Chondrocyte (in vitro differentiated cells): ENCODE data around the gene TMEM141. TPM values are rescaled to one million over a fixed set of nuclear protein-coding genes. Genes with fewer than 3 reads are reported as not detected.

Source experiments
- DNase-seq: peaks from one replicate; pipeline ENCODE4 v3.0.0; 2021; ENCODE audit warnings: mixed read lengths, low spot score
- H3K27ac Mint-ChIP-seq: one replicate; pipeline ENCODE4 v1.8.0; 2021; ENCODE audit warnings: mild to moderate bottlenecking, moderate library complexity, mixed read lengths; ENCODE audit not compliant: unreplicated experiment
- H3K27me3 Mint-ChIP-seq: 2 replicates; pipeline ENCODE4 v1.8.0; 2021; ENCODE audit warnings: low read depth, mixed read lengths
- H3K36me3 Mint-ChIP-seq: 2 replicates; pipeline ENCODE4 v1.8.0; 2021; ENCODE audit warnings: low read depth, mixed read lengths
- H3K4me1 Mint-ChIP-seq: 2 replicates; pipeline ENCODE4 v1.8.0; 2021; ENCODE audit warnings: low read depth, mild to moderate bottlenecking, mixed read lengths
- H3K4me3 Mint-ChIP-seq: one replicate; pipeline ENCODE4 v1.8.0; 2021; ENCODE audit warnings: mild to moderate bottlenecking, moderate library complexity, mixed read lengths; ENCODE audit not compliant: unreplicated experiment
- H3K9me3 Mint-ChIP-seq: 2 replicates; pipeline ENCODE4 v1.8.0; 2021; ENCODE audit warnings: low read depth, mixed read lengths
- CTCF ChIP-seq: fragments of 200-600 bp; sonication (generic); IDR thresholded peaks from 2 replicates; pipeline ENCODE4 v1.5.0; 2021; ENCODE audit warnings: antibody characterized with exemption, mild to moderate bottlenecking, moderate library complexity
- total RNA-seq: library from RNA; stranded (reverse); gene quantifications from 3 replicates; pipeline ENCODE4 v1.2.1, GENCODE V29; 2021

The TMEM141 gene
- total RNA-seq, 1 donor from 2014 or later = 31.2 TPM

- Mint-ChIP-seq H3K4me1 (no peaks in the 10 kb centered on the region), H3K4me3 (no peak overlapping the region), H3K27me3 (peaks cover 2% of the 10 kb centered on the region), H3K27ac (no peak overlapping the region), H3K9me3 (no peaks in the 10 kb centered on the region), H3K36me3 (no peaks in the 10 kb centered on the region)
- no peak for TF ChIP-seq CTCF
- DNase-seq = no peak
Observed at GRCh38 chr9:136744773-136745172, 46.4 kb upstream of the TMEM141 start.

- H3K27ac Mint-ChIP-seq = no peak overlapping the region
- DNase-seq = no peak
- H3K4me1 Mint-ChIP-seq = no peaks in the 10 kb centered on the region
- no peaks in the 10 kb centered on the region for H3K27me3 Mint-ChIP-seq
- no peaks in the 10 kb centered on the region for H3K9me3 Mint-ChIP-seq
- no peaks in the 10 kb centered on the region for H3K36me3 Mint-ChIP-seq
- H3K4me3 Mint-ChIP-seq = no peak overlapping the region
- no peak for TF ChIP-seq CTCF
Observed at GRCh38 chr9:136745389-136746154, 45.6 kb upstream of the TMEM141 start.

- Mint-ChIP-seq H3K27me3 (peaks cover 3% of the 10 kb centered on the region), H3K36me3 (no peaks in the 10 kb centered on the region), H3K27ac (no peak overlapping the region), H3K9me3 (no peaks in the 10 kb centered on the region), H3K4me1 (no peaks in the 10 kb centered on the region), H3K4me3 (no peak overlapping the region)
- no peak for DNase-seq
- TF ChIP-seq CTCF = no peak
Observed at GRCh38 chr9:136746155-136746490, 45.0 kb upstream of the TMEM141 start.

GRCh38 chr9:136746621-136747020 is 44.5 kb upstream of the TMEM141 start:
- DNase-seq = peak; percentile 89
- TF ChIP-seq CTCF = no peak
- peaks cover 4% of the 10 kb centered on the region for H3K27me3 Mint-ChIP-seq
- H3K9me3 Mint-ChIP-seq = peaks cover 2% of the 10 kb centered on the region
- H3K4me1 Mint-ChIP-seq = no peaks in the 10 kb centered on the region
- no peaks in the 10 kb centered on the region for H3K36me3 Mint-ChIP-seq
- H3K4me3 Mint-ChIP-seq = no peak overlapping the region
- H3K27ac Mint-ChIP-seq = no peak overlapping the region

- peak; percentile 80 for DNase-seq
- Mint-ChIP-seq H3K27me3 (peaks cover 12% of the 10 kb centered on the region), H3K9me3 (peaks cover 10% of the 10 kb centered on the region), H3K4me3 (no peak overlapping the region), H3K27ac (no peak overlapping the region), H3K4me1 (no peaks in the 10 kb centered on the region), H3K36me3 (no peaks in the 10 kb centered on the region)
- TF ChIP-seq CTCF = no peak
Observed at GRCh38 chr9:136747161-136748060, 43.7 kb upstream of the TMEM141 start.
